Hippocampal formation (tissue), 2 donors: ENCODE data around the gene ZNF77.
"Not testable (repeated sequence)": the region's sequence is repeated elsewhere in the genome, so short reads cannot be mapped to it uniquely, and the experiment has no call there.

Source experiments
- DNase-seq, 2 donors: peaks; one replicate each; lab custom pipeline; 2025; lab: John Stamatoyannopoulos, UW

ZNF77 gene

GRCh38 chr19:2944775-2945574 is at the start of gene ZNF77:
Gene ZNF77 (minus strand): TSS chr19:2944971. CDS start chr19:2944840, 131 bp downstream.
- peak; percentile 97 to 98 for DNase-seq

GRCh38 chr19:2993579-2993978 is 48.8 kb upstream of the ZNF77 start:
- no peak for DNase-seq

GRCh38 chr19:2992958-2993357 is 48.2 kb upstream of the ZNF77 start:
- DNase-seq: no peak

GRCh38 chr19:2992333-2992732 is 47.6 kb upstream of the ZNF77 start:
- not testable (repeated sequence) for DNase-seq

- DNase-seq: no peak
These were observed 44.6 kb upstream of the ZNF77 start for GRCh38 chr19:2989236-2989946.

- no peak for DNase-seq
These were observed 43.8 kb upstream of the ZNF77 start for GRCh38 chr19:2988568-2988967.

- DNase-seq: no peak
These were observed 43.0 kb upstream of the ZNF77 start for GRCh38 chr19:2987797-2988196.

- no peak for DNase-seq
These were observed 42.3 kb upstream of the ZNF77 start for GRCh38 chr19:2986951-2987524.

GRCh38 chr19:2984215-2984528 is 39.4 kb upstream of the ZNF77 start:
- DNase-seq: no peak

GRCh38 chr19:2983351-2984214 is 38.8 kb upstream of the ZNF77 start:
- DNase-seq: peak; percentile 15 to 20

- peak; percentile 1 to 25 for DNase-seq
These were observed 38.2 kb upstream of the ZNF77 start for GRCh38 chr19:2982983-2983350.

GRCh38 chr19:2982561-2982960 is 37.8 kb upstream of the ZNF77 start:
- DNase-seq: no peak

GRCh38 chr19:2981898-2982297 is 37.1 kb upstream of the ZNF77 start:
- DNase-seq: no peak

- DNase-seq: no peak
These were observed 34.0 kb upstream of the ZNF77 start for GRCh38 chr19:2978772-2979171.

- DNase-seq: no peak
These were observed 33.5 kb upstream of the ZNF77 start for GRCh38 chr19:2978166-2978767.

GRCh38 chr19:2977746-2978138 is 33.0 kb upstream of the ZNF77 start:
- DNase-seq: no peak

GRCh38 chr19:2977001-2977745 is 32.4 kb upstream of the ZNF77 start, which contains the start of gene TLE6:
Gene TLE6 (plus strand): TSS chr19:2977564. CDS start chr19:2978234, 670 bp downstream.
- DNase-seq: peak; percentile 87 to 90

- DNase-seq: no peak
These were observed 31.8 kb upstream of the ZNF77 start for GRCh38 chr19:2976609-2977000.

- DNase-seq: no peak
These were observed 29.7 kb upstream of the ZNF77 start for GRCh38 chr19:2974342-2975041.

GRCh38 chr19:2973229-2973628 is 28.5 kb upstream of the ZNF77 start:
- DNase-seq: no peak
